ENCODE results near the gene PLA2G1B. TPM values are rescaled to one million over a fixed set of nuclear protein-coding genes. Genes with fewer than 3 reads are reported as not detected.

The PLA2G1B gene
- total RNA-seq, 2 experiments from 2014 or later = not detected

DNA sequence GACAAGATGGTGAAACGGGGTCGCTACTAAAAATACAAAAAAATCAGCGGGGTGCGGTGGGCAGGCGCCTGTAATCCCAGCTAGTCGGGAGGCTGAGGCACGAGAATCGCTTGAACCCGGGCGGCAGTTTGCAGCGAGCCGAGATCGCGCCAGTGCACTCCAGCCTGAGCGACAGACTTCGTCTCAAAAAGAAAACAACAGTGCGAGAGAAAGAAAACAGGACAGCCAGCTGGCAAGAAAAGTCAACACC is 35.2 kb downstream of the PLA2G1B start:
- peak; percentile 10 for ATAC-seq
- no peaks in the 10 kb centered on the region for H3K36me3 Mint-ChIP-seq
- no peak for DNase-seq
- peaks cover 2% of the 10 kb centered on the region for H3K27me3 Mint-ChIP-seq
- no peaks in the 10 kb centered on the region for H3K9me3 Mint-ChIP-seq (ENCODE audit: low read depth)
- CTCF ChIA-PET = interaction anchor here (0.6 to 4.9 kb wide), 9 partner anchors 10 to 675 kb away, joined by 3 to 44 read pairs (median 6); partner anchors contain the start of genes PXN, RPLP0 and SIRT4
- peaks cover 10% of the 10 kb centered on the region for H3K4me1 Mint-ChIP-seq
- H3K4me3 Mint-ChIP-seq = no peak overlapping the region
- H3K27ac Mint-ChIP-seq = no peak overlapping the region

DNA sequence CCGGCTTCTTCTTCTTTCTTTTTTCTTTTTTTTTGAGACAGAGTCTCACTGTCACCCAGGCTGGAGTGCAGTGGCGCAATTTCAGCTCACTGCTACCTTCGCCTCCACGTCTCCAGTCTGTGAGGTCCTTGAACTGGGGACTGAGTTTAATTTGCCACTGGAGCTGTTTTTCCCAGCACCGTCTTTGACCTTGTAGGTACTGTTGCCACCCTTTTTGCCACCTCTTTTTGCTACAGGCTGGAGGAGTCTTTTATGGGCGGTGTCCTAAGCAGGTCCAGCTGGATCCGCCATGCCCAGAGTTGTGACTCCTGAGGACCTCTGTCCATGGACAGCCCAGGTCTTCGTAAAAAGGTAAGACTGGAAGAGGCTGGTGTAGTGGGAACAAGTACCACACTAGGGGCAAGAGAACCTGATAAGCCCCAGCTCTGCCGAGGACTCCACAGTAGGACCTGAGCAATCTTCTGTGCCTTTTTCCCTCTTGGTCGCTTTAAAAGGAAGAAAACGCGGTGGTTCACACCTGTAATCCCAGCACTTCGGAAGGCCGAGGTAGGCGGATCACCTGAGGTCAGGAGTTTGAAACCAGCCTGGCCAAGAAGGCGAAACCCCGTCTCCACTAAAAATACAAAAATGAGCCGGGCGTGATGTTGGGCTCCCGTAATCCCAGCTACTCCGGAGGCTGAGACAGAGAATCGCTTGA is 36.8 kb downstream of the PLA2G1B start:
- no peaks in the 10 kb centered on the region for H3K9me3 Mint-ChIP-seq (ENCODE audit: low read depth)

DNA sequence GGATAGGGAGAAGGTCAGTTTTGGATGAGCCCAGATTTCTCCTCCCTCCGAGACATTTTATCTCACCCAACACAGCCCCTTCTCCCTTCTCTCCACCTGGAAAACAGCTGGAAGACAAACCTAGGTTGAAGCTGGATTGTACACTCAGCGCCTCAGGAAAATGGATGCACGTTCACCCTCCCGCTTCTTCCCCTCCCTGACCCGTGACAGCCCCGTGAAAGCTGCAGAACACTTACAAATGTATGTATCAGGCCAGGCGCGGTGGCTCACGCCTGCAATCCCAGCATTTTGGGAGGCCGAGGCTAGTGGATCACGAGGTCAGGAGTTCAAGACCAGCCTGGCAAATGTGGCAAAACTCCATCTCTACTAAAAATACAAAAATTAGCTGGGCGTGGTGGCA is 40.1 kb downstream of the PLA2G1B start:
- Mint-ChIP-seq H3K27ac (no peak overlapping the region), H3K9me3 (ENCODE audit: low read depth) (no peaks in the 10 kb centered on the region), H3K4me1 (peaks cover 11% of the 10 kb centered on the region), H3K4me3 (no peak overlapping the region), H3K27me3 (peaks cover 12% of the 10 kb centered on the region), H3K36me3 (no peaks in the 10 kb centered on the region)
- DNase-seq (no peak), ATAC-seq (no peak)
- CTCF ChIA-PET = interaction anchor here (1.1 to 2.8 kb wide), 4 partner anchors 21 to 60 kb away, joined by 3 to 8 read pairs (median 4); partner anchors contain the start of gene PXN

More for the DNA sequence above, 36.8 kb downstream of the PLA2G1B start:
- H3K27ac Mint-ChIP-seq = no peak overlapping the region
- H3K27me3 Mint-ChIP-seq = peaks cover 12% of the 10 kb centered on the region
- H3K4me3 Mint-ChIP-seq = peak overlapping the region; percentile 17
- ATAC-seq (peak; percentile 11), DNase-seq (peak; percentile 63)
- no peaks in the 10 kb centered on the region for H3K36me3 Mint-ChIP-seq
- CTCF ChIA-PET = interaction anchor here (0.7 to 4.9 kb wide), 7 partner anchors 11 to 419 kb away, joined by 3 to 44 read pairs (median 23); partner anchors contain the start of genes PXN, RPLP0, SIRT4 and UNC119B
- peaks cover 10% of the 10 kb centered on the region for H3K4me1 Mint-ChIP-seq

DNA sequence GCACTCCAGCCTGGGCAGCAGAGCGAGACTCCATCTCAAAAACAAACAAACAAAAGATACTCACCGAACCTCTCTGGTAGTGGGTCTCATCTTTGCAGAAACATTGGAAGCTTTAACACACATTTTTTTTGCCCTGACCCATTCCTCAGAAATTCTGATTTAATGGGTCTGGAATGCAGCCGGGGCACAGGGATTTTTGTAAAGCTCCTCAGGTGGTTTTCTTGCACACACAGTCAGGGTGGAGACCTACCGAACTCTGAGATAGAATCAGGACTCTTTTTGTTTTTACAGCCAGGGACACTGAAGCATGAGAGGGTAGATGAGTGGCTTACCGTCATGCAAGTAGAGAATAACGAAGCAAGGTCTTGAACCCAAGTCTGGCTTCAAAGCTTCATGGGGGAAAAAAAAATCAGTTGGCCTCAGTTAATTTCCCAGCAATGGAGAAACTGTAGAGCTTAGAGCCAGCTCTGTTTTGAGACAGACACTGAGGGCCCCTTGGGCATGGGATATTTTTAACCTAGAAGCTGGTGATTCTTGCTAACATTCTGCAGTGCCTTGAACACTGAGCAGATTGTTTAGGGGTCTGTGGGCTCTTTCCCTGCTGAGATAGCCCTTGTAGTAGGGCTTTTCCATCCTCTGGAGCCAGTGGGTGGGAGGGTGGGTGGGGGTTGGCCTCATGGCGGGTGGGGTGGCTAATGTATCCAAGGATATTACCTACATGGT is 40.6 kb downstream of the PLA2G1B start:
- CTCF ChIA-PET = interaction anchor here (0.6 to 2.8 kb wide), 5 partner anchors 20 to 79 kb away, joined by 3 to 8 read pairs (median 4); partner anchors contain the start of gene PXN
- ATAC-seq (no peak), DNase-seq (no peak)
- Mint-ChIP-seq H3K27me3 (peaks cover 12% of the 10 kb centered on the region), H3K27ac (no peak overlapping the region), H3K9me3 (ENCODE audit: low read depth) (no peaks in the 10 kb centered on the region), H3K4me1 (peaks cover 11% of the 10 kb centered on the region), H3K4me3 (no peak overlapping the region), H3K36me3 (no peaks in the 10 kb centered on the region)

DNA sequence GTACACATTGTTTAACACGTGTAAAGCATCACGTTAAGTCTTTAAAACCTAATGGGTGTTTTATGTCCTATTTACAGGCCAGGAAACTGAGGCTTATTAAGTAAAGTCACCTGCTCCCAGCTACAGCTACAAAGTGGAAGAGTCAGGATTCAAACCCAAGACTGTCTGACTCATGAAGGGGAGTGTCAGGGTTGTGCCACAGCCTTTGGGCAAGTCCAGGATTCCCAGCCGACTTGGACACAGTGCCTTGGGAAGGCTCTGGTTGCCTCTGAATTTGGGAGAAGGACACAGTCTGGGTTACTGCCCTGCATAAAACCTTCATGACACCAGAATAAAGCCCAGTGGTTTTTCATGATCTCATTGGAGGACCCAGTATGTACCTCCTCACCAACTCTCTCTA is 43.2 kb downstream of the PLA2G1B start:
- H3K27ac Mint-ChIP-seq = no peak overlapping the region
- CTCF ChIA-PET = interaction anchor here (0.7 to 1.2 kb wide), 3 partner anchors 19 to 124 kb away, joined by 3 read pairs; partner anchors contain the start of gene PXN
- H3K27me3 Mint-ChIP-seq = peaks cover 10% of the 10 kb centered on the region
- no peaks in the 10 kb centered on the region for H3K36me3 Mint-ChIP-seq
- peaks cover 2% of the 10 kb centered on the region for H3K4me1 Mint-ChIP-seq
- DNase-seq (no peak), ATAC-seq (no peak)
- no peaks in the 10 kb centered on the region for H3K9me3 Mint-ChIP-seq (ENCODE audit: low read depth)
- H3K4me3 Mint-ChIP-seq = no peak overlapping the region

DNA sequence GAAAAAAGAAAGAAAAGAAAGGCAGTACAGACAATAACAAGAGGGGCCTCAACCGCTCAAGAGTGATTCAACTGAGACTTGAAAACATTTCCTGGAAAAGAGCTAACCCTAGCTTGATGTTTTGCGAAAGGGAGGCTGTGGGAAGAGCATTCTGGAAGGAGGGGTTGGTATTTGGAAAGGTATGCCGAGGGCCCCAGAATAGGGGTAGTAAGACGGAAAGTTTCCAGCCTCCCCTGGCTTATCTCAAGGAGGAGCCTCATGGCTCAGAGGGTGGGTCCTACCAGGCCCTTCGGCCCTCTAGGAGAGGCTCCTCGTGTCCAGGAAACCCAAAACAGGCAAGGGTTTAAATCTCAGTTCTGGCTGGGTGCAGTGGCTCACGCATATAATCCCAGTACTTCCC is 44.3 kb downstream of the PLA2G1B start:
- ATAC-seq (no peak), DNase-seq (no peak)
- no peaks in the 10 kb centered on the region for H3K36me3 Mint-ChIP-seq
- H3K9me3 Mint-ChIP-seq (ENCODE audit: low read depth) = no peaks in the 10 kb centered on the region
- H3K4me1 Mint-ChIP-seq = peaks cover 2% of the 10 kb centered on the region
- peaks cover 10% of the 10 kb centered on the region for H3K27me3 Mint-ChIP-seq
- H3K27ac Mint-ChIP-seq = no peak overlapping the region
- no peak overlapping the region for H3K4me3 Mint-ChIP-seq
- CTCF ChIA-PET = interaction anchor here (1.2 to 1.9 kb wide), 2 partner anchors 18 to 55 kb away, joined by 3 to 7 read pairs; partner anchors contain the start of gene PXN

DNA sequence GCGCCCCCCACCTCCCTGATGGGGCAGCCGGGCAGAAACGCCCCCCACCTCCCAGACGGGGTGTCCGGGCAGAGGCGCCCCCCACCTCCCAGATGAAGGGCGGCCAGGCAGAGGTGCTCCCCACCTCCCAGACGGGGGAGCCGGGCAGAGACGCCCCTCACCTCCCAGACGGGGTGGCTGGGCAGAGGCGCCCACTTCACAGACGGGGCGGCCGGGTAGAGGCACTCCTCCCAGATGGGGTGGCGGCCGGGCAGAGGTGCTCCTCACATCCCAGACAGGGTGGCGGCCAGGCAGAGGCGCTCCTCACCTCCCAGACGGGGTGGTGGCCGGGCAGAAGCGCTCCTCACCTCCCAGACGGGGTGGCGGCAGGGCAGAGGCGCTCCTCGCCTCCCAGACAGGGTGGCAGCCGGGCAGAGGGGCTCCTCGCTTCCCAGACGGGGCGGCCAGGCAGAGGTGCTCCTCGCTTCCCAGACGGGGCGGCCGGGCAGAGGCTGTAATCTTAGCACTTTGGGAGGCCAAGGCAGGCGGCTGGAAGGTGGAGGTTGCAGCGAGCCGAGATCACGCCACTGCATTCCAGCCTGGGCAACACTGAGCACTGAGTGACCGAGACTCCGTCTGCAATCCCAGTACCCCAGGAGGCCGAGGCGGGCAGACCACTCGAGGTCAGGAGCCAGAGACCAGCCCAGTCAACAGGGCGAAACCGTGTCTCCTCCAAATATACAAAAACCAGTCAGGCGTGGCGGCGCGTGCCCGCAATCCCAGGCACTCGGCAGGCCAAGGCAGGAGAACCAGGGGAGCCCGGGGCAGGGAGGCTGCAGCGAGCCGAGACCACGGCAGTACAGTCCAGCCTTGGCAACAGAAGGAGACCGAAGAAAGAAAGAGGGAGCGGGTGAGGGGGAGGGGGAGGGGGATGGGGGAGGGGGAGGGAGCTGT is 49.2 kb downstream of the PLA2G1B start:
- no peaks in the 10 kb centered on the region for H3K27me3 Mint-ChIP-seq
- H3K9me3 Mint-ChIP-seq (ENCODE audit: low read depth) = no peaks in the 10 kb centered on the region
- peaks cover 2% of the 10 kb centered on the region for H3K4me1 Mint-ChIP-seq
- CTCF ChIA-PET = no interaction called here
- no peak overlapping the region for H3K4me3 Mint-ChIP-seq
- ATAC-seq (no peak), DNase-seq (no peak)
- no peak overlapping the region for H3K27ac Mint-ChIP-seq
- no peaks in the 10 kb centered on the region for H3K36me3 Mint-ChIP-seq

DNA sequence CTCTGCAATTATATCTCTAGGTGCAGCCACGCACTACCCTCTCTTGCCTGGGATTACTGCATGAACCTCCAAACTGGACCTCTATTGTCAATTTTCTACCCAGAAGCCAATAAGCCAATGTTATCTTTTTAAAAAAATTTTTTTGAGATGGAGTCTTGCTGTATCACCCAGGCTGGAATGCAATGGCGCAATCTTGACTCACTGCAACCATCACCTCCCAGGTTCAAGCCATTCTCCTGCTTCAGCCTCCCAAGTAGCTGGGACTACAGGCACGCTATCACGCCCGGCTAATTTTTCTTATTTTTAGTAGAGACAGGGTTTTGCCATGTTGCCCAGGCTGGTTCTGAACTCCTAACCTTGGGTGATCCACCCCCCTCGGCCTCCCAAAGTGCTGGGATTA is 50.8 kb downstream of the PLA2G1B start:
- CTCF ChIA-PET = interaction anchor here (1.6 to 2.6 kb wide), 2 partner anchors 11 to 49 kb away, joined by 6 to 7 read pairs; partner anchors contain the start of gene PXN
- Mint-ChIP-seq H3K36me3 (no peaks in the 10 kb centered on the region), H3K9me3 (ENCODE audit: low read depth) (no peaks in the 10 kb centered on the region), H3K27me3 (no peaks in the 10 kb centered on the region), H3K27ac (no peak overlapping the region), H3K4me3 (no peak overlapping the region), H3K4me1 (no peaks in the 10 kb centered on the region)
- no peak for ATAC-seq
- DNase-seq = no peak

Other genes with a start within 250 kb of the PLA2G1B start
- 10 to 100 TPM; 63.7 to 81.3 TPM for gene RAB35, start 211.0 kb downstream of the PLA2G1B start, total RNA-seq
- 100 to 1,000 TPM; 126 to 151 TPM for gene GCN1, start 133.1 kb downstream of the PLA2G1B start, total RNA-seq
- gene RPLP0, start 126.7 kb downstream of the PLA2G1B start, total RNA-seq = 1,000 to 10,000 TPM; 1,755 to 2,356 TPM
- gene PXN, start 62.0 kb downstream of the PLA2G1B start, total RNA-seq = 100 to 1,000 TPM in 1 of 2 experiments, 10 to 100 TPM in 1; 69.3 to 146 TPM
- 1,000 to 10,000 TPM in 1 of 2 experiments, 100 to 1,000 TPM in 1; 953 to 3,569 TPM for gene RNU4-2, start 35.9 kb downstream of the PLA2G1B start, total RNA-seq
- 1,000 to 10,000 TPM in 1 of 2 experiments, 100 to 1,000 TPM in 1; 780 to 2,122 TPM for gene RNU4-1, start 34.5 kb downstream of the PLA2G1B start, total RNA-seq
- gene SIRT4, start 25.5 kb downstream of the PLA2G1B start, total RNA-seq = 1 to 10 TPM; 2.4 to 3.0 TPM
- gene MSI1, start 41.4 kb upstream of the PLA2G1B start, total RNA-seq = under 1 TPM in 1 of 2 experiments, not detected in 1; 0.07 TPM
- gene COX6A1, start 110.3 kb upstream of the PLA2G1B start, total RNA-seq = 100 to 1,000 TPM; 329 to 408 TPM
- 10 to 100 TPM; 26.8 to 38.0 TPM for gene TRIAP1, start 118.6 kb upstream of the PLA2G1B start, total RNA-seq
- 10 to 100 TPM; 25.3 to 32.7 TPM for gene GATC, start 118.7 kb upstream of the PLA2G1B start, total RNA-seq
- gene SRSF9, start 142.0 kb upstream of the PLA2G1B start, total RNA-seq = 100 to 1,000 TPM; 195 to 240 TPM
- gene DYNLL1, start 168.3 kb upstream of the PLA2G1B start, total RNA-seq = 100 to 1,000 TPM; 190 to 264 TPM
- 10 to 100 TPM; 26.4 to 34.0 TPM for gene COQ5, start 201.4 kb upstream of the PLA2G1B start, total RNA-seq
- gene RNF10, start 206.6 kb upstream of the PLA2G1B start, total RNA-seq = 100 to 1,000 TPM; 209 to 217 TPM

Measured in activated CD8-positive, alpha-beta memory T cell treated with anti-CD3 and anti-CD28 coated beads, Interleukin-2, amount 10 ng/mL, durations not matched to agents 7 days and 5 days (primary cell).